ENCODE measurements around the gene TMEM209.
"Not testable (repeated sequence)": the region's sequence is repeated elsewhere in the genome, so short reads cannot be mapped to it uniquely, and the experiment has no call there.

TMEM209 gene

GRCh38 chr7:130146693-130147405 is 58.4 kb downstream of the TMEM209 start:
- Histone ChIP-seq H3K27me3 (ENCODE audit: insufficient read depth, low read length) (no peaks in the 10 kb centered on the region), H4K20me1 (ENCODE audit: insufficient read depth, low read length) (no peaks in the 10 kb centered on the region), H3K9ac (ENCODE audit: low read length) (no peak overlapping the region), H3K79me2 (ENCODE audit: insufficient read depth, low read length) (no peaks in the 10 kb centered on the region), H3K4me1 (ENCODE audit: insufficient read depth, low read length, severe bottlenecking) (peaks cover 20% of the 10 kb centered on the region), H2AFZ (ENCODE audit: low read length) (no peak overlapping the region), H3K36me3 (ENCODE audit: insufficient read depth, low read length) (no peaks in the 10 kb centered on the region), H3K27ac (ENCODE audit: low read depth, low read length, poor library complexity, severe bottlenecking) (no peak overlapping the region), H3K9me2 (ENCODE audit: low read depth, low read length) (no peaks in the 10 kb centered on the region), H3K4me2 (ENCODE audit: low read length) (no peak overlapping the region), H3K4me3 (ENCODE audit: low read depth, low read length, poor library complexity, severe bottlenecking) (no peak overlapping the region), H3K9me3 (ENCODE audit: low read length) (no peaks in the 10 kb centered on the region), H3F3A (ENCODE audit: insufficient read depth, low read length) (peaks cover 10% of the 10 kb centered on the region; the same call in 1 of the 2 replicates)
- no peak for TF ChIP-seq CTCF (IDR thresholded peaks at IDR 0.05; ENCODE audit: low read length)
- no peak for TF ChIP-seq EZH2 (IDR thresholded peaks at IDR 0.05; ENCODE audit: borderline replicate concordance, low read length)

GRCh38 chr7:130146142-130146541 is 59.1 kb downstream of the TMEM209 start:
- not testable (repeated sequence) for H3K27ac ChIP-seq (ENCODE audit: low read depth, low read length, poor library complexity, severe bottlenecking); H3K27me3 ChIP-seq (ENCODE audit: insufficient read depth, low read length); H3K36me3 ChIP-seq (ENCODE audit: insufficient read depth, low read length); H3K9me2 ChIP-seq (ENCODE audit: low read depth, low read length); H4K20me1 ChIP-seq (ENCODE audit: insufficient read depth, low read length); H3K79me2 ChIP-seq (ENCODE audit: insufficient read depth, low read length); H3K9ac ChIP-seq (ENCODE audit: low read length); H3K9me3 ChIP-seq (ENCODE audit: low read length); H3K4me3 ChIP-seq (ENCODE audit: low read depth, low read length, poor library complexity, severe bottlenecking); H3K4me2 ChIP-seq (ENCODE audit: low read length); H3F3A ChIP-seq (ENCODE audit: insufficient read depth, low read length); H2AFZ ChIP-seq (ENCODE audit: low read length)
- H3K4me1 ChIP-seq (ENCODE audit: insufficient read depth, low read length, severe bottlenecking) = peaks cover 27% of the 10 kb centered on the region

GRCh38 chr7:130145424-130146100 is 59.6 kb downstream of the TMEM209 start:
- Histone ChIP-seq H3F3A (ENCODE audit: insufficient read depth, low read length) (peaks cover 7% of the 10 kb centered on the region; the same call in 1 of the 2 replicates), H3K4me1 (ENCODE audit: insufficient read depth, low read length, severe bottlenecking) (peaks cover 28% of the 10 kb centered on the region), H3K9ac (ENCODE audit: low read length) (no peak overlapping the region), H3K36me3 (ENCODE audit: insufficient read depth, low read length) (no peaks in the 10 kb centered on the region; the same call in 1 of the 2 replicates), H3K27me3 (ENCODE audit: insufficient read depth, low read length) (no peaks in the 10 kb centered on the region), H3K27ac (ENCODE audit: low read depth, low read length, poor library complexity, severe bottlenecking) (no peak overlapping the region), H3K79me2 (ENCODE audit: insufficient read depth, low read length) (no peaks in the 10 kb centered on the region), H3K9me2 (ENCODE audit: low read depth, low read length) (no peaks in the 10 kb centered on the region), H3K9me3 (ENCODE audit: low read length) (no peaks in the 10 kb centered on the region), H2AFZ (ENCODE audit: low read length) (no peak overlapping the region), H4K20me1 (ENCODE audit: insufficient read depth, low read length) (no peaks in the 10 kb centered on the region), H3K4me3 (ENCODE audit: low read depth, low read length, poor library complexity, severe bottlenecking) (no peak overlapping the region), H3K4me2 (ENCODE audit: low read length) (no peak overlapping the region)
- TF ChIP-seq CTCF (IDR thresholded peaks at IDR 0.05; ENCODE audit: low read length) = no peak
- TF ChIP-seq EZH2 (IDR thresholded peaks at IDR 0.05; ENCODE audit: borderline replicate concordance, low read length) = no peak
